HEK293 (cell line): Measurements from ENCODE around the gene NOXO1.

Experiments used
- GFI1B ChIP-seq: fragments of 450-650 bp; formaldehyde crosslinking; IDR thresholded peaks from 2 replicates; pipeline ENCODE4 v1.5.1; 2016; ENCODE audit warnings: missing biosample characterization, missing genetic modification characterization
- MYNN ChIP-seq: fragments of 450-650 bp; formaldehyde crosslinking; IDR thresholded peaks from 2 replicates; pipeline ENCODE4 v1.5.1; 2016; ENCODE audit warnings: missing biosample characterization, missing genetic modification characterization, borderline replicate concordance
- SP2 ChIP-seq: fragments of 450-650 bp; formaldehyde crosslinking; IDR thresholded peaks from 2 replicates; pipeline ENCODE4 v1.5.1; 2016; ENCODE audit warnings: missing biosample characterization, missing genetic modification characterization
- WT1 ChIP-seq: fragments of 450-650 bp; formaldehyde crosslinking; IDR thresholded peaks from 2 replicates; pipeline ENCODE4 v1.5.1; 2016; ENCODE audit warnings: missing biosample characterization, missing genetic modification characterization
- ZBTB20 ChIP-seq: fragments of 450-650 bp; formaldehyde crosslinking; IDR thresholded peaks from 2 replicates; pipeline ENCODE4 v1.5.1; 2016; ENCODE audit warnings: missing biosample characterization, missing genetic modification characterization
- ZBTB48 ChIP-seq: fragments of 450-650 bp; formaldehyde crosslinking; IDR thresholded peaks from 2 replicates; pipeline ENCODE4 v1.5.1; 2016; ENCODE audit warnings: missing biosample characterization, missing genetic modification characterization
- ZFP3 ChIP-seq: fragments of 450-650 bp; formaldehyde crosslinking; IDR thresholded peaks from 2 replicates; pipeline ENCODE4 v1.5.1; 2016; ENCODE audit warnings: low read depth, missing biosample characterization, missing genetic modification characterization
- ZFP41 ChIP-seq: fragments of 450-650 bp; formaldehyde crosslinking; IDR thresholded peaks from 2 replicates; pipeline ENCODE4 v1.5.1; 2016; ENCODE audit warnings: missing biosample characterization, missing genetic modification characterization, borderline replicate concordance
- ZNF157 ChIP-seq: fragments of 450-650 bp; formaldehyde crosslinking; IDR thresholded peaks from 2 replicates; pipeline ENCODE4 v1.5.1; 2016; ENCODE audit warnings: missing biosample characterization, missing genetic modification characterization
- ZNF169 ChIP-seq: fragments of 450-650 bp; formaldehyde crosslinking; IDR thresholded peaks from 2 replicates; pipeline ENCODE4 v1.5.1; 2016; ENCODE audit warnings: missing biosample characterization, missing genetic modification characterization
- ZNF335 ChIP-seq: fragments of 450-650 bp; formaldehyde crosslinking; conservative IDR thresholded peaks from 2 replicates; pipeline ENCODE4 v1.5.1; 2016; ENCODE audit warnings: missing biosample characterization, missing genetic modification characterization
- ZNF37A ChIP-seq: fragments of 450-650 bp; IDR thresholded peaks from 2 replicates; pipeline ENCODE4 v1.5.1; 2018; ENCODE audit warnings: missing biosample characterization, missing genetic modification characterization
- ZNF473 ChIP-seq: fragments of 450-650 bp; formaldehyde crosslinking; IDR thresholded peaks from 2 replicates; pipeline ENCODE4 v1.5.1; 2017; ENCODE audit warnings: missing biosample characterization, missing genetic modification characterization
- ZNF658 ChIP-seq: fragments of 450-650 bp; formaldehyde crosslinking; IDR thresholded peaks from 2 replicates; pipeline ENCODE4; 2016; ENCODE audit warnings: missing biosample characterization, missing genetic modification characterization
- TF ChIP-seq, protein P1 (sequence below): fragments of 450-650 bp; formaldehyde crosslinking; IDR thresholded peaks from 2 replicates; pipeline ENCODE4 v1.5.1; 2016; ENCODE audit warnings: missing biosample characterization, missing genetic modification characterization
- TF ChIP-seq, protein P2 (sequence below): fragments of 450-650 bp; formaldehyde crosslinking; IDR thresholded peaks from 2 replicates; pipeline ENCODE4 v1.5.1; 2016; ENCODE audit warnings: missing biosample characterization, missing genetic modification characterization
- TF ChIP-seq, protein P3 (sequence below): fragments of 450-650 bp; formaldehyde crosslinking; IDR thresholded peaks from 2 replicates; pipeline ENCODE4 v1.5.1; 2016; ENCODE audit warnings: missing biosample characterization, missing genetic modification characterization
- TF ChIP-seq, protein P4 (sequence below): fragments of 450-650 bp; formaldehyde crosslinking; IDR thresholded peaks from 2 replicates; pipeline ENCODE4 v1.5.1; 2016; ENCODE audit warnings: missing biosample characterization, missing genetic modification characterization
- TF ChIP-seq, protein P5 (sequence below): fragments of 450-650 bp; formaldehyde crosslinking; IDR thresholded peaks from 2 replicates; pipeline ENCODE4 v1.5.1; 2016; ENCODE audit warnings: missing biosample characterization, missing genetic modification characterization, low read depth
- TF ChIP-seq, protein P6 (sequence below): fragments of 450-650 bp; IDR thresholded peaks from 2 replicates; pipeline ENCODE4 v1.5.1; 2018; ENCODE audit warnings: missing biosample characterization, missing genetic modification characterization
- TF ChIP-seq, protein P7 (sequence below): sonication (generic); formaldehyde crosslinking; IDR thresholded peaks from 2 replicates; pipeline ENCODE4 v1.8.1; 2022; ENCODE audit warnings: mild to moderate bottlenecking, moderate library complexity, missing genetic modification reagents
- TF ChIP-seq, protein P8 (sequence below): fragments of 450-650 bp; formaldehyde crosslinking; IDR thresholded peaks from 2 replicates; pipeline ENCODE4 v1.5.1; 2016; ENCODE audit warnings: missing biosample characterization, missing genetic modification characterization, borderline replicate concordance

Gene NOXO1

DNA sequence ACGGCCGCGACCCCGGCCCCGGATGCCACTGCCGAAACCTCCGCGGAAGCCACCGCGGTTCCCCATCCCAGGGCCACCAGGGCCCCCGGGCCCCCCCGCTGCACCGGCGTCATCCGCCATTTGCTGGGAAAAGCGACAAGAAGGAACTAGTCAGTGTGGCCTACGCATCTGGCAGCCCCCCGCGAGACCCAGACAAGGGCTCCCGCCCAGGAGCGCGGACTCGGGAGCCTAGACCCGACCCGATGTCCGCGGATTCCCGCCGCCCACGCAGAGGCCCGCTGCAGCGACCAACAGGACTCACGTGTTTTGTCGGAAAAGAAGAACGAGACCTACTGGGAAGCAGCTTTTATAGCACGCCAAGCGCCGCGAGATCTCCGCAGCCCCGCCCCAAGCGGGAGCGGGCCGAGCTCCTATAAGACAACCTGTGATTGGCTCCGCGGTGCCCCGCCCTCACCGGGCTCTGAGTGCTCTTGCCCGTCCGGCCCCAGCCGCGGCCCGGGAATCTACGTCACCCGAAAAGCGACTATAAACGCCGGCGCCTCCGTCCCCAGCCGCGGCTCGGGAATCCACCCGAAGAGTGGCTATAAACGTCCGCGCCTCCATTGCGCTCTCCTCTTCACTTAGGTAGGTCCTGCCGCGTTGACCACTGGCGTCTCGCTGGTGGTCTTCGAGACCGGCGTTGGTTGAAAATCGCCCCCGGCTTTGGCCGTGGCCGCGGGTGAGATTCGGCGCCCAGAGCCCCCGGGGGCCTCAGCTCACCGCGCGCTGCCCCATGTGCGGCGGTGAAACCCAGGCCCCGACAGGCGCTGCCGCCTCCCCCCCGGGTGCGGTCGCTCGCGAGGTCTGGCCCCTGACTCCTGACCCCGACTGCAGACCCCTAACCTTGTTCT lies 16.5 kb downstream of the NOXO1 start, which contains the start of gene RPS2 (continued):
- TF ChIP-seq, protein P1, sequence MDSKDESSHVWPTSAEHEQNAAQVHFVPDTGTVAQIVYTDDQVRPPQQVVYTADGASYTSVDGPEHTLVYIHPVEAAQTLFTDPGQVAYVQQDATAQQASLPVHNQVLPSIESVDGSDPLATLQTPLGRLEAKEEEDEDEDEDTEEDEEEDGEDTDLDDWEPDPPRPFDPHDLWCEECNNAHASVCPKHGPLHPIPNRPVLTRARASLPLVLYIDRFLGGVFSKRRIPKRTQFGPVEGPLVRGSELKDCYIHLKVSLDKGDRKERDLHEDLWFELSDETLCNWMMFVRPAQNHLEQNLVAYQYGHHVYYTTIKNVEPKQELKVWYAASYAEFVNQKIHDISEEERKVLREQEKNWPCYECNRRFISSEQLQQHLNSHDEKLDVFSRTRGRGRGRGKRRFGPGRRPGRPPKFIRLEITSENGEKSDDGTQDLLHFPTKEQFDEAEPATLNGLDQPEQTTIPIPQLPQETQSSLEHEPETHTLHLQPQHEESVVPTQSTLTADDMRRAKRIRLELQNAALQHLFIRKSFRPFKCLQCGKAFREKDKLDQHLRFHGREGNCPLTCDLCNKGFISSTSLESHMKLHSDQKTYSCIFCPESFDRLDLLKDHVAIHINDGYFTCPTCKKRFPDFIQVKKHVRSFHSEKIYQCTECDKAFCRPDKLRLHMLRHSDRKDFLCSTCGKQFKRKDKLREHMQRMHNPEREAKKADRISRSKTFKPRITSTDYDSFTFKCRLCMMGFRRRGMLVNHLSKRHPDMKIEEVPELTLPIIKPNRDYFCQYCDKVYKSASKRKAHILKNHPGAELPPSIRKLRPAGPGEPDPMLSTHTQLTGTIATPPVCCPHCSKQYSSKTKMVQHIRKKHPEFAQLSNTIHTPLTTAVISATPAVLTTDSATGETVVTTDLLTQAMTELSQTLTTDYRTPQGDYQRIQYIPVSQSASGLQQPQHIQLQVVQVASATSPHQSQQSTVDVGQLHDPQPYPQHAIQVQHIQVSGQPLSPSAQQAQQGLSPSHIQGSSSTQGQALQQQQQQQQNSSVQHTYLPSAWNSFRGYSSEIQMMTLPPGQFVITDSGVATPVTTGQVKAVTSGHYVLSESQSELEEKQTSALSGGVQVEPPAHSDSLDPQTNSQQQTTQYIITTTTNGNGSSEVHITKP (tag by site-specific recombination): 0 out of 2 replicates have a peak, but pooled peaks have one; percentile 9
- TF ChIP-seq ZNF473 (no peak), ZNF658 (tag by site-specific recombination) (no peak), ZBTB20 (tag by site-specific recombination) (peak; percentile 98), ZFP41 (tag by site-specific recombination) (no peak), ZBTB48 (tag by site-specific recombination) (peak; percentile 63), MYNN (tag by site-specific recombination) (no peak), ZNF335 (tag by site-specific recombination) (peak; percentile 95), ZFP3 (no peak), ZNF169 (tag by site-specific recombination) (no peak), ZNF37A (tag by site-specific recombination) (no peak), GFI1B (tag by site-specific recombination) (peak; percentile 62), ZNF157 (tag by site-specific recombination) (no peak), SP2 (peak; percentile 93), WT1 (no peak; the same call in 1 of the 2 replicates)
- TF ChIP-seq, protein P2, sequence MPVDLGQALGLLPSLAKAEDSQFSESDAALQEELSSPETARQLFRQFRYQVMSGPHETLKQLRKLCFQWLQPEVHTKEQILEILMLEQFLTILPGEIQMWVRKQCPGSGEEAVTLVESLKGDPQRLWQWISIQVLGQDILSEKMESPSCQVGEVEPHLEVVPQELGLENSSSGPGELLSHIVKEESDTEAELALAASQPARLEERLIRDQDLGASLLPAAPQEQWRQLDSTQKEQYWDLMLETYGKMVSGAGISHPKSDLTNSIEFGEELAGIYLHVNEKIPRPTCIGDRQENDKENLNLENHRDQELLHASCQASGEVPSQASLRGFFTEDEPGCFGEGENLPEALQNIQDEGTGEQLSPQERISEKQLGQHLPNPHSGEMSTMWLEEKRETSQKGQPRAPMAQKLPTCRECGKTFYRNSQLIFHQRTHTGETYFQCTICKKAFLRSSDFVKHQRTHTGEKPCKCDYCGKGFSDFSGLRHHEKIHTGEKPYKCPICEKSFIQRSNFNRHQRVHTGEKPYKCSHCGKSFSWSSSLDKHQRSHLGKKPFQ (tag by site-specific recombination): 0 out of 2 replicates have a peak, but pooled peaks have one; percentile 12
- TF ChIP-seq, protein P3, sequence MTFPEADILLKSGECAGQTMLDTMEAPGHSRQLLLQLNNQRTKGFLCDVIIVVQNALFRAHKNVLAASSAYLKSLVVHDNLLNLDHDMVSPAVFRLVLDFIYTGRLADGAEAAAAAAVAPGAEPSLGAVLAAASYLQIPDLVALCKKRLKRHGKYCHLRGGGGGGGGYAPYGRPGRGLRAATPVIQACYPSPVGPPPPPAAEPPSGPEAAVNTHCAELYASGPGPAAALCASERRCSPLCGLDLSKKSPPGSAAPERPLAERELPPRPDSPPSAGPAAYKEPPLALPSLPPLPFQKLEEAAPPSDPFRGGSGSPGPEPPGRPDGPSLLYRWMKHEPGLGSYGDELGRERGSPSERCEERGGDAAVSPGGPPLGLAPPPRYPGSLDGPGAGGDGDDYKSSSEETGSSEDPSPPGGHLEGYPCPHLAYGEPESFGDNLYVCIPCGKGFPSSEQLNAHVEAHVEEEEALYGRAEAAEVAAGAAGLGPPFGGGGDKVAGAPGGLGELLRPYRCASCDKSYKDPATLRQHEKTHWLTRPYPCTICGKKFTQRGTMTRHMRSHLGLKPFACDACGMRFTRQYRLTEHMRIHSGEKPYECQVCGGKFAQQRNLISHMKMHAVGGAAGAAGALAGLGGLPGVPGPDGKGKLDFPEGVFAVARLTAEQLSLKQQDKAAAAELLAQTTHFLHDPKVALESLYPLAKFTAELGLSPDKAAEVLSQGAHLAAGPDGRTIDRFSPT (tag by site-specific recombination): no peak
- TF ChIP-seq, protein P4, sequence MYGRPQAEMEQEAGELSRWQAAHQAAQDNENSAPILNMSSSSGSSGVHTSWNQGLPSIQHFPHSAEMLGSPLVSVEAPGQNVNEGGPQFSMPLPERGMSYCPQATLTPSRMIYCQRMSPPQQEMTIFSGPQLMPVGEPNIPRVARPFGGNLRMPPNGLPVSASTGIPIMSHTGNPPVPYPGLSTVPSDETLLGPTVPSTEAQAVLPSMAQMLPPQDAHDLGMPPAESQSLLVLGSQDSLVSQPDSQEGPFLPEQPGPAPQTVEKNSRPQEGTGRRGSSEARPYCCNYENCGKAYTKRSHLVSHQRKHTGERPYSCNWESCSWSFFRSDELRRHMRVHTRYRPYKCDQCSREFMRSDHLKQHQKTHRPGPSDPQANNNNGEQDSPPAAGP (tag by site-specific recombination): peak; percentile 67; the same call in 1 of the 2 replicates
- TF ChIP-seq, protein P5, sequence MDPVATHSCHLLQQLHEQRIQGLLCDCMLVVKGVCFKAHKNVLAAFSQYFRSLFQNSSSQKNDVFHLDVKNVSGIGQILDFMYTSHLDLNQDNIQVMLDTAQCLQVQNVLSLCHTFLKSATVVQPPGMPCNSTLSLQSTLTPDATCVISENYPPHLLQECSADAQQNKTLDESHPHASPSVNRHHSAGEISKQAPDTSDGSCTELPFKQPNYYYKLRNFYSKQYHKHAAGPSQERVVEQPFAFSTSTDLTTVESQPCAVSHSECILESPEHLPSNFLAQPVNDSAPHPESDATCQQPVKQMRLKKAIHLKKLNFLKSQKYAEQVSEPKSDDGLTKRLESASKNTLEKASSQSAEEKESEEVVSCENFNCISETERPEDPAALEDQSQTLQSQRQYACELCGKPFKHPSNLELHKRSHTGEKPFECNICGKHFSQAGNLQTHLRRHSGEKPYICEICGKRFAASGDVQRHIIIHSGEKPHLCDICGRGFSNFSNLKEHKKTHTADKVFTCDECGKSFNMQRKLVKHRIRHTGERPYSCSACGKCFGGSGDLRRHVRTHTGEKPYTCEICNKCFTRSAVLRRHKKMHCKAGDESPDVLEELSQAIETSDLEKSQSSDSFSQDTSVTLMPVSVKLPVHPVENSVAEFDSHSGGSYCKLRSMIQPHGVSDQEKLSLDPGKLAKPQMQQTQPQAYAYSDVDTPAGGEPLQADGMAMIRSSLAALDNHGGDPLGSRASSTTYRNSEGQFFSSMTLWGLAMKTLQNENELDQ: no peak
- TF ChIP-seq, protein P6, sequence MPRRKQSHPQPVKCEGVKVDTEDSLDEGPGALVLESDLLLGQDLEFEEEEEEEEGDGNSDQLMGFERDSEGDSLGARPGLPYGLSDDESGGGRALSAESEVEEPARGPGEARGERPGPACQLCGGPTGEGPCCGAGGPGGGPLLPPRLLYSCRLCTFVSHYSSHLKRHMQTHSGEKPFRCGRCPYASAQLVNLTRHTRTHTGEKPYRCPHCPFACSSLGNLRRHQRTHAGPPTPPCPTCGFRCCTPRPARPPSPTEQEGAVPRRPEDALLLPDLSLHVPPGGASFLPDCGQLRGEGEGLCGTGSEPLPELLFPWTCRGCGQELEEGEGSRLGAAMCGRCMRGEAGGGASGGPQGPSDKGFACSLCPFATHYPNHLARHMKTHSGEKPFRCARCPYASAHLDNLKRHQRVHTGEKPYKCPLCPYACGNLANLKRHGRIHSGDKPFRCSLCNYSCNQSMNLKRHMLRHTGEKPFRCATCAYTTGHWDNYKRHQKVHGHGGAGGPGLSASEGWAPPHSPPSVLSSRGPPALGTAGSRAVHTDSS (tag by site-specific recombination): peak; percentile 46; the same call in 1 of the 2 replicates
- TF ChIP-seq, protein P7, sequence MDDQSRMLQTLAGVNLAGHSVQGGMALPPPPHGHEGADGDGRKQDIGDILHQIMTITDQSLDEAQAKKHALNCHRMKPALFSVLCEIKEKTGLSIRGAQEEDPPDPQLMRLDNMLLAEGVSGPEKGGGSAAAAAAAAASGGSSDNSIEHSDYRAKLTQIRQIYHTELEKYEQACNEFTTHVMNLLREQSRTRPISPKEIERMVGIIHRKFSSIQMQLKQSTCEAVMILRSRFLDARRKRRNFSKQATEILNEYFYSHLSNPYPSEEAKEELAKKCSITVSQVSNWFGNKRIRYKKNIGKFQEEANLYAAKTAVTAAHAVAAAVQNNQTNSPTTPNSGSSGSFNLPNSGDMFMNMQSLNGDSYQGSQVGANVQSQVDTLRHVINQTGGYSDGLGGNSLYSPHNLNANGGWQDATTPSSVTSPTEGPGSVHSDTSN (CRISPR knock-in tag): 0 out of 2 replicates have a peak, but pooled peaks have one; percentile 51
- TF ChIP-seq, protein P8, sequence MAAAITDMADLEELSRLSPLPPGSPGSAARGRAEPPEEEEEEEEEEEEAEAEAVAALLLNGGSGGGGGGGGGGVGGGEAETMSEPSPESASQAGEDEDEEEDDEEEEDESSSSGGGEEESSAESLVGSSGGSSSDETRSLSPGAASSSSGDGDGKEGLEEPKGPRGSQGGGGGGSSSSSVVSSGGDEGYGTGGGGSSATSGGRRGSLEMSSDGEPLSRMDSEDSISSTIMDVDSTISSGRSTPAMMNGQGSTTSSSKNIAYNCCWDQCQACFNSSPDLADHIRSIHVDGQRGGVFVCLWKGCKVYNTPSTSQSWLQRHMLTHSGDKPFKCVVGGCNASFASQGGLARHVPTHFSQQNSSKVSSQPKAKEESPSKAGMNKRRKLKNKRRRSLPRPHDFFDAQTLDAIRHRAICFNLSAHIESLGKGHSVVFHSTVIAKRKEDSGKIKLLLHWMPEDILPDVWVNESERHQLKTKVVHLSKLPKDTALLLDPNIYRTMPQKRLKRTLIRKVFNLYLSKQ (tag by site-specific recombination): no peak
